ENCODE measurements around the gene PEX14. TPM values are rescaled to one million over a fixed set of nuclear protein-coding genes. Genes with fewer than 3 reads are reported as not detected.

Gene PEX14
- total RNA-seq, 4 donors from 2014 or later, result 14.6 to 19.0 (median 17.6) TPM

DNA sequence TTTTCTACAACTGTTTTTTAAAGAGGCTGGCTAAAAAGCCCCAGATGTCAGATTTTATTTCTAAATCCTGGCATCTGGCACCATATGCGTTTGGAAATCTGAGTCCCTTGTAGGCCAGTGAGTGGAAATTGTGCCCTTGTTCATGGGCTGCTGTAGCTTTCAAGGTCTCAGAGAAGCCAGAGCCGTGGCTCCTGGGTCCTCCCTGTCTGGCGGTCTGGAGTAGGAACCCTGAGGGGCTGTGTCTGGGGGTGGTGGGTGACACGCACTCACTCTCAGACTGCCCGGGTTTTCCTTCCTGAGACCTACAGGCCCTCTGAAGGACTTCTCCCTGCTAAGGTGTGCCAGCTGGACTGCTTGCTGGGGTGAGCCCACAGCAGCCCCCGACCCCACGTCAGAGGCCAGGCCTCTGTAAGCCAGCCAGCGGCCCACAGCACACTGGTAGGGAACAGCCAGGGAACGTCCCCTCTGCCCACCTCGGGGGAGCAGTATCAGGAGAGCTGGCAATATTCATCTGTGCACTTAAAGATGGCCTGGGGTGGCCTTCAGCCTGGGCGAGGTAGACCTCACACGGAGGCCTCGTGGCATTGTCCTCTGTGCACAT lies 151.5 kb downstream of the PEX14 start:
- peaks cover 49% of the 10 kb centered on the region for H3K36me3 ChIP-seq
- peaks cover 4% of the 10 kb centered on the region for H3K4me1 ChIP-seq
- peak; percentile 47 to 50 for DNase-seq (ENCODE audit: low spot score in 2 of 2)

DNA sequence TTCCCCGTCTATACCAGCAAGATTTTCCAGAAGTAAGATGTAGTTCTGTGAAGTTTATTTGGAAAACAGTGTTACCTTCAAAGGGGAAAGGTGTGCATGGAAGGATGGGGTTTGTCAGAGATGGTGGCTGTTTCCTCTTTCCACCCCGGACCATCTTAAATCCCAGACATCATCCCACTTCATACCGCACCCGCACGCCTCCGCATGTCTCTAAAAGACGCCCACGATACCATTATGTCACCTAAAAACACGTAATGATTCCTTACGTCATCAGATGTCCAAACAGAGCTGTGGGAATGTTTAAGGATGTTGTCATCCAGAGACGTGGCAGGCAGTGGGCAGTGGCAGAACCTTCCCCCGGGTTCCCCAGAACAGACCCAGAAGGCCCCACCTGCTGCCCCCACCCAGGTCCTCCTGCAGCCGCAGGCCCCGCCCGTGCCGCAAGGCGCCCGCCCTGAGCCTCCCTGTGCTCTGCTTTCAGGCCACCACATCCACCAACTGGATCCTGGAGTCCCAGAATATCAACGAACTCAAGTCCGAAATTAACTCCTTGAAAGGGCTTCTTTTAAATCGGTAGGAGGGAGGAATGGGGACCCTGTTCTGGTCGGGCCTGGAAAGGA lies 152.2 kb downstream of the PEX14 start:
- 93% methylated on average over 17 of the region's 22 CpGs for WGBS
- DNase-seq (ENCODE audit: low spot score in 2 of 2), result peak; percentile 45 to 48
- Histone ChIP-seq H3K36me3 (peaks cover 47% of the 10 kb centered on the region), H3K9me3 (no peaks in the 10 kb centered on the region), H3K4me1 (peaks cover 10% of the 10 kb centered on the region), H3K27me3 (no peaks in the 10 kb centered on the region), H3K4me3 (no peak overlapping the region), H3K27ac (no peak overlapping the region)
- TF ChIP-seq POLR2AphosphoS5 (IDR thresholded peaks at IDR 0.05) (no peak), POLR2A (IDR thresholded peaks at IDR 0.05) (no peak), EP300 (IDR thresholded peaks at IDR 0.05) (no peak)
- TF ChIP-seq, protein P1, sequence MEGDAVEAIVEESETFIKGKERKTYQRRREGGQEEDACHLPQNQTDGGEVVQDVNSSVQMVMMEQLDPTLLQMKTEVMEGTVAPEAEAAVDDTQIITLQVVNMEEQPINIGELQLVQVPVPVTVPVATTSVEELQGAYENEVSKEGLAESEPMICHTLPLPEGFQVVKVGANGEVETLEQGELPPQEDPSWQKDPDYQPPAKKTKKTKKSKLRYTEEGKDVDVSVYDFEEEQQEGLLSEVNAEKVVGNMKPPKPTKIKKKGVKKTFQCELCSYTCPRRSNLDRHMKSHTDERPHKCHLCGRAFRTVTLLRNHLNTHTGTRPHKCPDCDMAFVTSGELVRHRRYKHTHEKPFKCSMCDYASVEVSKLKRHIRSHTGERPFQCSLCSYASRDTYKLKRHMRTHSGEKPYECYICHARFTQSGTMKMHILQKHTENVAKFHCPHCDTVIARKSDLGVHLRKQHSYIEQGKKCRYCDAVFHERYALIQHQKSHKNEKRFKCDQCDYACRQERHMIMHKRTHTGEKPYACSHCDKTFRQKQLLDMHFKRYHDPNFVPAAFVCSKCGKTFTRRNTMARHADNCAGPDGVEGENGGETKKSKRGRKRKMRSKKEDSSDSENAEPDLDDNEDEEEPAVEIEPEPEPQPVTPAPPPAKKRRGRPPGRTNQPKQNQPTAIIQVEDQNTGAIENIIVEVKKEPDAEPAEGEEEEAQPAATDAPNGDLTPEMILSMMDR (IDR thresholded peaks at IDR 0.05), result no peak

More for the DNA sequence above, 151.5 kb downstream of the PEX14 start:
- WGBS, result 90% methylated on average over 9 of the region's 13 CpGs
- no peaks in the 10 kb centered on the region for H3K9me3 ChIP-seq
- TF ChIP-seq POLR2AphosphoS5 (IDR thresholded peaks at IDR 0.05), result no peak
- no peak for TF ChIP-seq EP300 (IDR thresholded peaks at IDR 0.05)
- no peak overlapping the region for H3K27ac ChIP-seq
- no peaks in the 10 kb centered on the region for H3K27me3 ChIP-seq
- H3K4me3 ChIP-seq, result no peak overlapping the region

DNA sequence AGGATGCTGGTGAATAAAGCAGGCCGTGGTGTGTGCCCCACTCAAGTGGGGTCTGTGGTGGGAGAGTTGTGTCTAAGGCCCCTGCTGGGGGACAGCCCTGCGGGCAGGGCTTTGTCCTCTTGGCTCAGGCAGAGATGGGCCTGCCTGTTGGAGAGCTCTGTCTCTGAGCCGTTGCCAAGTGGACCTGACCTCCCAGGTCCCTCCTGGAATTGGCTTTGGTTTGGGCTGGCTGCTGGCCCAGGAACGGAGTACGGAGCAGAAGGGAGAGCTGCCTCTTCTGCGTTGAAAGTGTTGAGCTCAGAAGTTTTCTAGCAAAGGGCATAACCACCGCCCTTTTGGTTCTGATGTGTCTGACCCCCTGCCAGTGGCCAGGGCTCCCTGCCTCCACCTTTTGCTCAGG lies 153.9 kb downstream of the PEX14 start:
- no peak for TF ChIP-seq EP300 (IDR thresholded peaks at IDR 0.05)
- no peak for TF ChIP-seq POLR2AphosphoS5 (IDR thresholded peaks at IDR 0.05)
- TF ChIP-seq, protein P1 (IDR thresholded peaks at IDR 0.05), result no peak
- no peak for TF ChIP-seq POLR2A (IDR thresholded peaks at IDR 0.05)
- 69% methylated on average over 7 of the region's 7 CpGs for WGBS
- Histone ChIP-seq H3K9me3 (no peaks in the 10 kb centered on the region), H3K4me3 (no peak overlapping the region), H3K27me3 (no peaks in the 10 kb centered on the region), H3K4me1 (peaks cover 13% of the 10 kb centered on the region), H3K36me3 (peaks cover 29% of the 10 kb centered on the region), H3K27ac (no peak overlapping the region)
- DNase-seq (ENCODE audit: low spot score in 2 of 2), result peak in 1 of 2 donors; percentile 57

DNA sequence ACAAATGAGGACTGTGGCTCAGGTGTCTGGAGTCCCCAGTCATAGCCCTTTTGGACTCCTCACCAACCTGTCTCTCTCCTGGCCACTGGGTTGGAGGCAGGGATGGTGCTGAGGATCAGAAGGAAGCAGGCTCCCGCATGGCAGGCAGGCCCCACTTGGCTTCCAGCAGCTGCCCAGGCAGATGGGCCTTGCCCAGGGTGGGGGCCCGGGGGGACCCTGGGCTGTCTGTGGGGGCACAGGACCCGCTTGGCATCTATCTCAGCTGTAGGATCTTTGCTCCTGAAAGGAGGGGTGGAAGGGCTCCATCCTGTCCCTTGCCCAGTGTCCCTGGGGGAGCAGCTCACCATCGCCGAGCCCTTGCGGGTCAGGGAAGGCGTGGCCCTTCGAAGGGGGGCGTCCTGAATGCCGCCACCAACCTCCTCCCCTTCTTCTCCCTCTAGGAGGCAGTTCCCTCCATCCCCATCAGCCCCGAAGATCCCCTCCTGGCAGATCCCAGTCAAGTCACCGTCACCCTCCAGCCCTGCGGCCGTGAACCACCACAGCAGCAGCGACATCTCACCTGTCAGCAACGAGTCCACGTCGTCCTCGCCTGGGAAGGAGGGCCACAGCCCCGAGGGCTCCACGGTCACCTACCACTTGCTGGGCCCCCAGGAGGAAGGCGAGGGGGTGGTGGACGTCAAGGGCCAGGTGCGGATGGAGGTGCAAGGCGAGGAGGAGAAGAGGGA lies 154.5 kb downstream of the PEX14 start:
- Histone ChIP-seq H3K4me1 (peaks cover 16% of the 10 kb centered on the region), H3K36me3 (peaks cover 24% of the 10 kb centered on the region), H3K4me3 (no peak overlapping the region), H3K27ac (no peak overlapping the region), H3K9me3 (no peaks in the 10 kb centered on the region), H3K27me3 (no peaks in the 10 kb centered on the region)
- peak in 1 of 2 donors; percentile 62 for DNase-seq (ENCODE audit: low spot score in 2 of 2)
- TF ChIP-seq, protein P1 (IDR thresholded peaks at IDR 0.05), result no peak
- no peak for TF ChIP-seq POLR2AphosphoS5 (IDR thresholded peaks at IDR 0.05)
- TF ChIP-seq POLR2A (IDR thresholded peaks at IDR 0.05), result no peak
- 95% methylated on average over 23 of the region's 25 CpGs for WGBS

DNA sequence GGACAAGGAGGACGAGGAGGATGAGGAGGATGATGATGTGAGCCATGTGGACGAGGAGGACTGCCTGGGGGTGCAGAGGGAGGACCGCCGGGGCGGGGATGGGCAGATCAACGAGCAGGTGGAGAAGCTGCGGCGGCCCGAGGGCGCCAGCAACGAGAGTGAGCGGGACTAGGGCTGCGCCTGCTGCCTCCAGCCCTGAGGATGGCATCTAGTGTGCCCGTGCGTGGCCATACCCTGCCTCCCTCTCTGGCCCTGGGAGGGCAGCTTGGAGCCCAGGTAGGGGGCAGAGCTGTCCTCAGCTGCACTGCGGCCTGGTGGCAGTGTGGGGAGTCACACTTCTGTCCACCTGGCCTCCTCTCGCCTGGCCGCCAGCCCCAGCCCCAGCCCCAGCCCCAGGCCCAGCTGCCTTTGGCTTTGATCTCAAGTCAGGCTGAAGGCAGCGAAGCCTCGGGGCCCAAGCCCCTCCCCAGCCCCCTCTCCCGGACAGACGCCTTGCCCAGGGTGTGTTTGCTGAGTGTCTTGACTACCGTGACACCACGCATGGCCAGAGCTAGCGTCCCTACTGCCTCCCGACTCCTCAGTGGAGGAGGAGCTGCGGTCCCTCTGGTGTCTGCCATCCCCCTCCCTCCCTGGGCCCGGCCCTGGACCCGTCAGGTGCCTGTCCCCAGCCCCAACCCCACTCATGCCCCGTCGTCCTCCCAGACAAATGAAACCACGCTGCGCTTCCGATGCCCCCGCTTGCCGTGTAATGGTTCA lies 155.2 kb downstream of the PEX14 start:
- Histone ChIP-seq H3K27ac (no peak overlapping the region), H3K27me3 (no peaks in the 10 kb centered on the region), H3K9me3 (no peaks in the 10 kb centered on the region), H3K4me1 (peaks cover 23% of the 10 kb centered on the region), H3K36me3 (peaks cover 17% of the 10 kb centered on the region), H3K4me3 (no peak overlapping the region)
- TF ChIP-seq POLR2A (IDR thresholded peaks at IDR 0.05), result no peak
- no peak for TF ChIP-seq EP300 (IDR thresholded peaks at IDR 0.05)
- TF ChIP-seq, protein P1 (IDR thresholded peaks at IDR 0.05), result no peak
- TF ChIP-seq POLR2AphosphoS5 (IDR thresholded peaks at IDR 0.05), result no peak
- WGBS, result 89% methylated on average over 31 of the region's 36 CpGs
- DNase-seq (ENCODE audit: low spot score in 2 of 2), result peak in 1 of 2 donors; percentile 58
